Stimulated activated CD8-positive, alpha-beta memory T cell treated with anti-CD3 and anti-CD28 coated beads, Interleukin-12 subunit alpha, Interleukin-12 subunit beta, amount 100 ng/mL, for 24 hours (primary cell): Measurements from ENCODE around the gene CDH4.

Experiments used
- DNase-seq: peaks from one replicate; pipeline ENCODE4 v3.0.0-alpha.2; 2020; ENCODE audit errors: extremely low read depth

Gene CDH4

GRCh38 chr20:61670274-61670673, 418.2 kb downstream of the CDH4 start:
- DNase-seq: no peak

GRCh38 chr20:61671559-61671958, 419.5 kb downstream of the CDH4 start:
- no peak for DNase-seq

GRCh38 chr20:61673152-61673847, 421.2 kb downstream of the CDH4 start:
- no peak for DNase-seq

GRCh38 chr20:61674121-61674520, 422.1 kb downstream of the CDH4 start:
- DNase-seq: no peak

GRCh38 chr20:61674688-61675087, 422.6 kb downstream of the CDH4 start:
- DNase-seq: no peak

GRCh38 chr20:61677928-61678327, 425.9 kb downstream of the CDH4 start:
- DNase-seq: no peak

GRCh38 chr20:61678437-61678836, 426.4 kb downstream of the CDH4 start:
- no peak for DNase-seq

GRCh38 chr20:61679473-61679872, 427.4 kb downstream of the CDH4 start:
- no peak for DNase-seq

GRCh38 chr20:61680096-61680495, 428.0 kb downstream of the CDH4 start:
- no peak for DNase-seq

- DNase-seq: no peak
These were observed 430.3 kb downstream of the CDH4 start for GRCh38 chr20:61682114-61682995.

- DNase-seq: no peak
These were observed 431.1 kb downstream of the CDH4 start for GRCh38 chr20:61682996-61683681.

GRCh38 chr20:61683721-61684120, 431.7 kb downstream of the CDH4 start:
- DNase-seq: no peak

GRCh38 chr20:61684136-61684535, 432.1 kb downstream of the CDH4 start:
- DNase-seq: no peak

GRCh38 chr20:61684583-61685235, 432.6 kb downstream of the CDH4 start:
- no peak for DNase-seq

- no peak for DNase-seq
These were observed 433.4 kb downstream of the CDH4 start for GRCh38 chr20:61685462-61685861.

GRCh38 chr20:61686051-61686936, 434.2 kb downstream of the CDH4 start:
- DNase-seq: no peak

- no peak for DNase-seq
These were observed 436.4 kb downstream of the CDH4 start for GRCh38 chr20:61688411-61688810.

GRCh38 chr20:61690150-61690549, 438.1 kb downstream of the CDH4 start:
- no peak for DNase-seq

GRCh38 chr20:61690993-61691838, 439.2 kb downstream of the CDH4 start:
- DNase-seq: no peak

GRCh38 chr20:61691978-61692377, 439.9 kb downstream of the CDH4 start:
- no peak for DNase-seq
